Neural crest cell (in vitro differentiated cells): ENCODE results near the gene CLNK. TPM values are rescaled to one million over a fixed set of nuclear protein-coding genes. Genes with fewer than 3 reads are reported as not detected.

Experiments used
- DNase-seq: peaks from one replicate; pipeline ENCODE4 v3.0.0; 2021; ENCODE audit warnings: low read depth, mixed read lengths, low spot score
- H3K27ac Mint-ChIP-seq: one replicate; pipeline ENCODE4 v1.8.0; 2021; ENCODE audit warnings: mild to moderate bottlenecking, mixed read lengths; ENCODE audit not compliant: unreplicated experiment
- H3K27me3 Mint-ChIP-seq: 2 replicates; pipeline ENCODE4 v1.8.0; 2021; ENCODE audit warnings: low read depth, mild to moderate bottlenecking, mixed read lengths
- H3K36me3 Mint-ChIP-seq: 2 replicates; pipeline ENCODE4 v1.8.0; 2021; ENCODE audit warnings: low read depth, mild to moderate bottlenecking, mixed read lengths
- H3K4me1 Mint-ChIP-seq: 2 replicates; pipeline ENCODE4 v1.8.0; 2021; ENCODE audit warnings: mixed read lengths
- H3K4me3 Mint-ChIP-seq: one replicate; pipeline ENCODE4 v1.8.0; 2021; ENCODE audit warnings: mild to moderate bottlenecking, mixed read lengths
- H3K9me3 Mint-ChIP-seq: 2 replicates; pipeline ENCODE4 v1.8.0; 2021; ENCODE audit warnings: mixed read lengths
- CTCF ChIP-seq: fragments of 200-600 bp; sonication (generic); conservative IDR thresholded peaks from 2 replicates; pipeline ENCODE4 v1.5.0; 2021; ENCODE audit warnings: antibody characterized with exemption, mild to moderate bottlenecking
- total RNA-seq: library from RNA; stranded (reverse); gene quantifications from 2 replicates; pipeline ENCODE4 v1.2.1, GENCODE V29; 2021

Gene CLNK
- total RNA-seq, 1 donor from 2014 or later = not detected

- Mint-ChIP-seq H3K27me3 (no peaks in the 10 kb centered on the region), H3K4me3 (no peak overlapping the region), H3K4me1 (no peaks in the 10 kb centered on the region), H3K36me3 (no peaks in the 10 kb centered on the region), H3K27ac (no peak overlapping the region), H3K9me3 (no peaks in the 10 kb centered on the region)
- TF ChIP-seq CTCF = no peak
- no peak for DNase-seq
These were observed 10.7 kb downstream of the CLNK start for GRCh38 chr4:10673817-10674369.

- no peaks in the 10 kb centered on the region for H3K9me3 Mint-ChIP-seq
- H3K36me3 Mint-ChIP-seq = no peaks in the 10 kb centered on the region
- H3K4me3 Mint-ChIP-seq = no peak overlapping the region
- TF ChIP-seq CTCF = no peak
- H3K27me3 Mint-ChIP-seq = no peaks in the 10 kb centered on the region
- H3K27ac Mint-ChIP-seq = no peak overlapping the region
- no peak for DNase-seq
- H3K4me1 Mint-ChIP-seq = no peaks in the 10 kb centered on the region
These were observed 12.2 kb downstream of the CLNK start for GRCh38 chr4:10672379-10672778.

- Mint-ChIP-seq H3K27me3 (no peaks in the 10 kb centered on the region), H3K9me3 (no peaks in the 10 kb centered on the region), H3K4me3 (no peak overlapping the region), H3K36me3 (no peaks in the 10 kb centered on the region), H3K27ac (no peak overlapping the region), H3K4me1 (no peaks in the 10 kb centered on the region)
- no peak for TF ChIP-seq CTCF
- no peak for DNase-seq
These were observed 12.8 kb downstream of the CLNK start for GRCh38 chr4:10671799-10672198.

- Mint-ChIP-seq H3K9me3 (no peaks in the 10 kb centered on the region), H3K4me3 (no peak overlapping the region), H3K27me3 (no peaks in the 10 kb centered on the region), H3K4me1 (no peaks in the 10 kb centered on the region), H3K27ac (no peak overlapping the region), H3K36me3 (no peaks in the 10 kb centered on the region)
- no peak for DNase-seq
- TF ChIP-seq CTCF = no peak
These were observed 13.2 kb downstream of the CLNK start for GRCh38 chr4:10671366-10671765.

GRCh38 chr4:10670321-10670720 lies 14.2 kb downstream of the CLNK start:
- no peak overlapping the region for H3K27ac Mint-ChIP-seq
- H3K9me3 Mint-ChIP-seq = no peaks in the 10 kb centered on the region
- H3K36me3 Mint-ChIP-seq = no peaks in the 10 kb centered on the region
- no peak overlapping the region for H3K4me3 Mint-ChIP-seq
- TF ChIP-seq CTCF = no peak
- DNase-seq = no peak
- no peaks in the 10 kb centered on the region for H3K4me1 Mint-ChIP-seq
- no peaks in the 10 kb centered on the region for H3K27me3 Mint-ChIP-seq
